Activated CD4-positive, alpha-beta T cell treated with anti-CD3 and anti-CD28 coated beads for 36 hours (primary cell): Measurements from ENCODE around the gene ACSS2. TPM values are rescaled to one million over a fixed set of nuclear protein-coding genes. Genes with fewer than 3 reads are reported as not detected.

Source experiments
- ATAC-seq: fragments of 200-7000 bp; cut with Tn5 transposase; one replicate; pipeline ENCODE4 v1.10.0; 2021; ENCODE audit warnings: mild to moderate bottlenecking, moderate library complexity
- CTCF ChIA-PET: fragments of 350-600 bp; sonication (Branson Sonifier 250); formaldehyde crosslinking; loops from one replicate; lab custom pipeline; 2021; ENCODE audit warnings: antibody characterized with exemption; lab: Charles Lee
- POLR2A ChIA-PET: fragments of 350-600 bp; sonication (Branson Sonifier 250); formaldehyde crosslinking; loops from one replicate; lab custom pipeline; 2021; ENCODE audit warnings: antibody characterized with exemption, inconsistent platforms; lab: Charles Lee
- DNase-seq: peaks from one replicate; pipeline ENCODE4 v3.0.0-alpha.2; 2020
- H3K27ac Mint-ChIP-seq: one replicate; pipeline ENCODE4 v1.8.0; 2021; ENCODE audit warnings: mixed read lengths
- H3K27me3 Mint-ChIP-seq: one replicate; pipeline ENCODE4 v1.8.0; 2021; ENCODE audit warnings: mixed read lengths
- H3K36me3 Mint-ChIP-seq: one replicate; pipeline ENCODE4 v1.8.0; 2021; ENCODE audit warnings: low read depth, mixed read lengths
- H3K4me1 Mint-ChIP-seq: one replicate; pipeline ENCODE4 v1.8.0; 2021; ENCODE audit warnings: mixed read lengths
- H3K4me3 Mint-ChIP-seq: one replicate; pipeline ENCODE4 v1.8.0; 2021; ENCODE audit warnings: mild to moderate bottlenecking, moderate library complexity, mixed read lengths
- H3K9me3 Mint-ChIP-seq: one replicate; pipeline ENCODE4 v1.8.0; 2021; ENCODE audit warnings: low read depth, mixed read lengths
- intact Hi-C, 2 experiments: fragments of 100-400 bp; cut with DNase I in 1 of 2; cut with micrococcal nuclease in 1 of 2; formaldehyde crosslinking; loops; one replicate each; pipeline versions ENCODE4 v1.14.2 to v1.15.1; 2022 to 2024; cut with DNase I, micrococcal nuclease
- total RNA-seq, 2 experiments: library from RNA; stranded (reverse); gene quantifications; one replicate each; pipeline ENCODE4 v1.2.3, GENCODE V29; 2021

The ACSS2 gene
- total RNA-seq, 2 experiments from 2014 or later, result 29.9 to 35.1 TPM

GRCh38 chr20:34927736-34928135 is 51.3 kb downstream of the ACSS2 start:
- H3K36me3 Mint-ChIP-seq, result peaks cover 22% of the 10 kb centered on the region
- H3K27me3 Mint-ChIP-seq, result no peaks in the 10 kb centered on the region
- peak overlapping the region; percentile 17 for H3K27ac Mint-ChIP-seq
- no peak for ATAC-seq
- no peak for DNase-seq
- POLR2A ChIA-PET, result no interaction called here
- intact Hi-C loops, result no loop called here
- H3K9me3 Mint-ChIP-seq, result no peaks in the 10 kb centered on the region
- H3K4me1 Mint-ChIP-seq, result peaks cover 3% of the 10 kb centered on the region
- CTCF ChIA-PET, result no interaction called here
- no peak overlapping the region for H3K4me3 Mint-ChIP-seq

GRCh38 chr20:34928411-34928810 is 52.0 kb downstream of the ACSS2 start:
- Mint-ChIP-seq H3K4me1 (peaks cover 3% of the 10 kb centered on the region), H3K36me3 (peaks cover 25% of the 10 kb centered on the region), H3K9me3 (no peaks in the 10 kb centered on the region), H3K27ac (no peak overlapping the region), H3K4me3 (no peak overlapping the region), H3K27me3 (no peaks in the 10 kb centered on the region)
- no peak for DNase-seq
- CTCF ChIA-PET, result interaction anchor here (0.7 kb wide), 1 partner anchor 406 kb away, joined by 3 read pairs; no protein-coding TSS in a partner anchor
- no peak for ATAC-seq
- intact Hi-C loops, result no loop called here
- POLR2A ChIA-PET, result no interaction called here

- Mint-ChIP-seq H3K27me3 (no peaks in the 10 kb centered on the region), H3K4me3 (no peak overlapping the region), H3K27ac (no peak overlapping the region), H3K9me3 (no peaks in the 10 kb centered on the region), H3K36me3 (peaks cover 28% of the 10 kb centered on the region), H3K4me1 (no peaks in the 10 kb centered on the region)
- intact Hi-C loops, result no loop called here
- ChIA-PET POLR2A (no interaction called here), CTCF (interaction anchor here (0.6 to 1.0 kb wide), 3 partner anchors 9 to 235 kb away, joined by 3 read pairs; no protein-coding TSS in a partner anchor)
- DNase-seq (no peak), ATAC-seq (no peak)
Measured at GRCh38 chr20:34931771-34932170, 55.4 kb downstream of the ACSS2 start.

GRCh38 chr20:34938466-34939163 is 62.2 kb downstream of the ACSS2 start:
- H3K27me3 Mint-ChIP-seq, result no peaks in the 10 kb centered on the region
- H3K4me3 Mint-ChIP-seq, result no peak overlapping the region
- POLR2A ChIA-PET, result no interaction called here
- intact Hi-C loops, result no loop called here
- no peaks in the 10 kb centered on the region for H3K4me1 Mint-ChIP-seq
- peaks cover 32% of the 10 kb centered on the region for H3K36me3 Mint-ChIP-seq
- ATAC-seq (no peak), DNase-seq (no peak)
- CTCF ChIA-PET, result no interaction called here
- H3K9me3 Mint-ChIP-seq, result no peaks in the 10 kb centered on the region
- no peak overlapping the region for H3K27ac Mint-ChIP-seq

GRCh38 chr20:34940081-34940481 is 63.7 kb downstream of the ACSS2 start:
- ChIA-PET POLR2A (no interaction called here), CTCF (interaction anchor here (0.6 to 1.9 kb wide), 3 partner anchors 34 to 482 kb away, joined by 3 to 5 read pairs (median 3); no protein-coding TSS in a partner anchor)
- peaks cover 33% of the 10 kb centered on the region for H3K36me3 Mint-ChIP-seq
- intact Hi-C loops, result no loop called here
- no peak overlapping the region for H3K27ac Mint-ChIP-seq
- H3K9me3 Mint-ChIP-seq, result no peaks in the 10 kb centered on the region
- peaks cover 3% of the 10 kb centered on the region for H3K4me1 Mint-ChIP-seq
- ATAC-seq (no peak), DNase-seq (no peak)
- no peaks in the 10 kb centered on the region for H3K27me3 Mint-ChIP-seq
- H3K4me3 Mint-ChIP-seq, result no peak overlapping the region

- no peak for DNase-seq
- H3K4me3 Mint-ChIP-seq, result no peak overlapping the region
- ChIA-PET POLR2A (no interaction called here), CTCF (interaction anchor here (0.6 to 1.9 kb wide), 4 partner anchors 9 to 153 kb away, joined by 3 to 5 read pairs (median 4); no protein-coding TSS in a partner anchor)
- no peak overlapping the region for H3K27ac Mint-ChIP-seq
- intact Hi-C loops, result no loop called here
- ATAC-seq, result peak; percentile 23
- peaks cover 3% of the 10 kb centered on the region for H3K4me1 Mint-ChIP-seq
- no peaks in the 10 kb centered on the region for H3K27me3 Mint-ChIP-seq
- peaks cover 39% of the 10 kb centered on the region for H3K36me3 Mint-ChIP-seq
- no peaks in the 10 kb centered on the region for H3K9me3 Mint-ChIP-seq
Measured at GRCh38 chr20:34941226-34941625, 64.8 kb downstream of the ACSS2 start.

- ChIA-PET CTCF (interaction anchor here (1.4 kb wide), 1 partner anchor 56 kb away, joined by 4 read pairs; no protein-coding TSS in a partner anchor), POLR2A (no interaction called here)
- peaks cover 34% of the 10 kb centered on the region for H3K36me3 Mint-ChIP-seq
- H3K4me1 Mint-ChIP-seq, result peaks cover 3% of the 10 kb centered on the region
- H3K27me3 Mint-ChIP-seq, result no peaks in the 10 kb centered on the region
- no peak for ATAC-seq
- DNase-seq, result no peak
- H3K27ac Mint-ChIP-seq, result no peak overlapping the region
- no peak overlapping the region for H3K4me3 Mint-ChIP-seq
- intact Hi-C loops, result no loop called here
- H3K9me3 Mint-ChIP-seq, result no peaks in the 10 kb centered on the region
Measured at GRCh38 chr20:34942301-34942700, 65.9 kb downstream of the ACSS2 start.

- ATAC-seq (no peak), DNase-seq (no peak)
- ChIA-PET POLR2A (no interaction called here), CTCF (interaction anchor here (0.5 to 1.1 kb wide), 2 partner anchors 15 to 18 kb away, joined by 3 read pairs; no protein-coding TSS in a partner anchor)
- Mint-ChIP-seq H3K27ac (peak overlapping the region; percentile 37), H3K4me1 (peaks cover 3% of the 10 kb centered on the region), H3K27me3 (no peaks in the 10 kb centered on the region), H3K4me3 (no peak overlapping the region), H3K9me3 (no peaks in the 10 kb centered on the region), H3K36me3 (peaks cover 31% of the 10 kb centered on the region)
- intact Hi-C loops, result no loop called here
Measured at GRCh38 chr20:34943808-34944567, 67.6 kb downstream of the ACSS2 start.

GRCh38 chr20:34945315-34946077 is 69.1 kb downstream of the ACSS2 start:
- Mint-ChIP-seq H3K27me3 (no peaks in the 10 kb centered on the region), H3K4me1 (peaks cover 3% of the 10 kb centered on the region), H3K27ac (no peak overlapping the region), H3K9me3 (no peaks in the 10 kb centered on the region), H3K4me3 (no peak overlapping the region), H3K36me3 (peaks cover 36% of the 10 kb centered on the region)
- intact Hi-C loops, result no loop called here
- DNase-seq (no peak), ATAC-seq (no peak)
- POLR2A ChIA-PET, result no interaction called here
- CTCF ChIA-PET, result interaction anchor here (0.7 to 1.2 kb wide), 3 partner anchors 71 to 113 kb away, joined by 3 read pairs; partner anchors contain the start of gene GGT7

- Mint-ChIP-seq H3K4me3 (no peak overlapping the region), H3K36me3 (peaks cover 36% of the 10 kb centered on the region), H3K4me1 (peaks cover 3% of the 10 kb centered on the region), H3K27ac (no peak overlapping the region), H3K27me3 (no peaks in the 10 kb centered on the region), H3K9me3 (no peaks in the 10 kb centered on the region)
- intact Hi-C loops, result no loop called here
- DNase-seq, result no peak
- ChIA-PET POLR2A (no interaction called here), CTCF (interaction anchor here (0.9 to 1.2 kb wide), 2 partner anchors 12 to 72 kb away, joined by 3 read pairs; no protein-coding TSS in a partner anchor)
- no peak for ATAC-seq
Measured at GRCh38 chr20:34946661-34947060, 70.2 kb downstream of the ACSS2 start.

GRCh38 chr20:34947336-34947735 is 70.9 kb downstream of the ACSS2 start:
- H3K4me3 Mint-ChIP-seq, result no peak overlapping the region
- no peaks in the 10 kb centered on the region for H3K27me3 Mint-ChIP-seq
- DNase-seq (no peak), ATAC-seq (peak; percentile 55)
- ChIA-PET POLR2A (no interaction called here), CTCF (no interaction called here)
- H3K9me3 Mint-ChIP-seq, result no peaks in the 10 kb centered on the region
- intact Hi-C loops, result no loop called here
- H3K27ac Mint-ChIP-seq, result no peak overlapping the region
- peaks cover 36% of the 10 kb centered on the region for H3K36me3 Mint-ChIP-seq
- peaks cover 3% of the 10 kb centered on the region for H3K4me1 Mint-ChIP-seq
